GM19395 (cell line): ENCODE results near the gene PRRG2.

Experiments
- ATAC-seq: cut with Tn5 transposase; IDR thresholded peaks from one replicate; pipeline ENCODE4 v1.9.1; 2021; ENCODE audit warnings: mild to moderate bottlenecking, moderate library complexity; ENCODE audit not compliant: unreplicated experiment

Gene PRRG2

GRCh38 chr19:49556412-49557398 is 24.4 kb upstream of the PRRG2 start:
- no peak for ATAC-seq

GRCh38 chr19:49557641-49558325 is 23.3 kb upstream of the PRRG2 start:
- ATAC-seq: no peak

- ATAC-seq: no peak
Measured at GRCh38 chr19:49558591-49558990, 22.5 kb upstream of the PRRG2 start.

GRCh38 chr19:49559443-49559842 is 21.7 kb upstream of the PRRG2 start:
- no peak for ATAC-seq

GRCh38 chr19:49559928-49560327 is 21.2 kb upstream of the PRRG2 start:
- no peak for ATAC-seq

- no peak for ATAC-seq
Measured at GRCh38 chr19:49560358-49560900, 20.7 kb upstream of the PRRG2 start.

GRCh38 chr19:49564616-49565045 is 16.5 kb upstream of the PRRG2 start:
- ATAC-seq: no peak

GRCh38 chr19:49565261-49565660 is 15.9 kb upstream of the PRRG2 start:
- ATAC-seq: no peak

- no peak for ATAC-seq
Measured at GRCh38 chr19:49566302-49566701, 14.8 kb upstream of the PRRG2 start.

- no peak for ATAC-seq
Measured at GRCh38 chr19:49567861-49568441, 13.2 kb upstream of the PRRG2 start.

- ATAC-seq: no peak
Measured at GRCh38 chr19:49570138-49570856, 10.8 kb upstream of the PRRG2 start.

- no peak for ATAC-seq
Measured at GRCh38 chr19:49570997-49571676, 10.0 kb upstream of the PRRG2 start.

- no peak for ATAC-seq
Measured at GRCh38 chr19:49573009-49573408, 8.1 kb upstream of the PRRG2 start.

- no peak for ATAC-seq
Measured at GRCh38 chr19:49573425-49573824, 7.7 kb upstream of the PRRG2 start.

GRCh38 chr19:49574206-49574755 is 6.8 kb upstream of the PRRG2 start:
- ATAC-seq: no peak

GRCh38 chr19:49579193-49579592 is 1.9 kb upstream of the PRRG2 start:
- no peak for ATAC-seq

GRCh38 chr19:49579947-49580263 is 1.2 kb upstream of the PRRG2 start:
- no peak for ATAC-seq

GRCh38 chr19:49580264-49581006 is 681 bp upstream of the PRRG2 start, which contains the start of gene NOSIP:
Gene NOSIP, minus strand, starts transcription at chr19:49580556. Its CDS starts 19,865 bp downstream, at chr19:49560691.
- ATAC-seq: peak; percentile 78

GRCh38 chr19:49583239-49583638 is 2.1 kb downstream of the PRRG2 start:
- ATAC-seq: no peak
